Endothelial cell of hepatic sinusoid (primary cell): Measurements from ENCODE around the gene GADL1.

Experiments
- in situ Hi-C: cut with HindIII; loops from 2 replicates; pipeline ENCODE4 v1.10.0; 2017; ENCODE audit warnings: low sequenced_read_pairs

The GADL1 gene

GRCh38 chr3:30764281-30764680, 130.2 kb downstream of the GADL1 start:
- in situ Hi-C loops = loop anchor here (25.0 kb wide), 1 partner anchor 373 kb away; no protein-coding TSS in a partner anchor

- in situ Hi-C loops = loop anchor here (25.0 kb wide), 1 partner anchor 376 kb away; no protein-coding TSS in a partner anchor
These were observed 133.1 kb downstream of the GADL1 start for GRCh38 chr3:30761374-30761773.

- in situ Hi-C loops = loop anchor here (25.0 kb wide), 1 partner anchor 377 kb away; no protein-coding TSS in a partner anchor
These were observed 133.7 kb downstream of the GADL1 start for GRCh38 chr3:30760737-30761136.

- in situ Hi-C loops = loop anchor here (25.0 kb wide), 1 partner anchor 377 kb away; no protein-coding TSS in a partner anchor
These were observed 134.3 kb downstream of the GADL1 start for GRCh38 chr3:30760040-30760695.

GRCh38 chr3:30756218-30756617, 138.2 kb downstream of the GADL1 start:
- in situ Hi-C loops = loop anchor here (25.0 kb wide), 1 partner anchor 381 kb away; no protein-coding TSS in a partner anchor

- in situ Hi-C loops = loop anchor here (25.0 kb wide), 1 partner anchor 383 kb away; no protein-coding TSS in a partner anchor
These were observed 140.0 kb downstream of the GADL1 start for GRCh38 chr3:30754426-30754825.

- in situ Hi-C loops = loop anchor here (25.0 kb wide), 1 partner anchor 384 kb away; no protein-coding TSS in a partner anchor
These were observed 140.7 kb downstream of the GADL1 start for GRCh38 chr3:30753766-30754165.

GRCh38 chr3:30752970-30753369, 141.5 kb downstream of the GADL1 start:
- in situ Hi-C loops = loop anchor here (25.0 kb wide), 1 partner anchor 384 kb away; no protein-coding TSS in a partner anchor

- in situ Hi-C loops = loop anchor here (25.0 kb wide), 1 partner anchor 385 kb away; no protein-coding TSS in a partner anchor
These were observed 142.0 kb downstream of the GADL1 start for GRCh38 chr3:30752491-30752890.

- in situ Hi-C loops = loop anchor here (25.0 kb wide), 1 partner anchor 386 kb away; no protein-coding TSS in a partner anchor
These were observed 142.7 kb downstream of the GADL1 start for GRCh38 chr3:30751610-30752299.

- in situ Hi-C loops = loop anchor here (25.0 kb wide), 1 partner anchor 386 kb away; no protein-coding TSS in a partner anchor
These were observed 143.5 kb downstream of the GADL1 start for GRCh38 chr3:30750967-30751366.

- in situ Hi-C loops = no loop called here
These were observed 145.2 kb downstream of the GADL1 start for GRCh38 chr3:30749230-30749629.

GRCh38 chr3:30747771-30748281, 146.6 kb downstream of the GADL1 start:
- in situ Hi-C loops = no loop called here

GRCh38 chr3:30743641-30744317, 150.7 kb downstream of the GADL1 start:
- in situ Hi-C loops = no loop called here

- in situ Hi-C loops = no loop called here
These were observed 151.5 kb downstream of the GADL1 start for GRCh38 chr3:30742796-30743619.

GRCh38 chr3:30741889-30742288, 152.6 kb downstream of the GADL1 start:
- in situ Hi-C loops = no loop called here

- in situ Hi-C loops = no loop called here
These were observed 155.9 kb downstream of the GADL1 start for GRCh38 chr3:30738605-30739004.

- in situ Hi-C loops = no loop called here
These were observed 156.5 kb downstream of the GADL1 start for GRCh38 chr3:30737743-30738499.

GRCh38 chr3:30733696-30734095, 160.8 kb downstream of the GADL1 start:
- in situ Hi-C loops = no loop called here
